HCT116 (cell line): Measurements from ENCODE around the gene ANKHD1. TPM values are rescaled to one million over a fixed set of nuclear protein-coding genes. Genes with fewer than 3 reads are reported as not detected.

ENCODE experiments used
- ATAC-seq: fragments of 200-7000 bp; cut with Tn5 transposase; 2 replicates; pipeline ENCODE4 v1.9.1; 2020; ENCODE audit warnings: mild to moderate bottlenecking, moderate library complexity
- BruUV-seq: library from RNA; stranded (reverse); fragments of 400-500 nt; replicated peaks from 2 replicates; lab custom pipeline; 2021; lab: Mats Ljungman, UMichigan
- CTCF ChIA-PET: fragments of 300-600 bp; sonication (Branson Sonifier 250); formaldehyde crosslinking; loops from one replicate; lab custom pipeline; 2021; ENCODE audit warnings: antibody characterized with exemption; lab: Charles Lee
- POLR2A ChIA-PET: fragments of 300-600, 350-600 bp; sonication (Branson Sonifier 250); formaldehyde crosslinking; loops from one replicate; lab custom pipeline; 2021; ENCODE audit warnings: antibody characterized with exemption; lab: Charles Lee
- RAD21 ChIA-PET, 2 experiments: fragments of 300-600 bp; sonication (Branson Sonifier 250); formaldehyde crosslinking; loops; one replicate each; lab custom pipeline; 2023; ENCODE audit warnings: low total read pairs in 2 of 2; ENCODE audit not compliant: uncharacterized antibody in 2 of 2, unreplicated experiment in 2 of 2, low non-redundant PET in 1 of 2; lab: Charles Lee
- DNase-seq: peaks from one replicate; pipeline ENCODE4 v3.0.0-alpha.2; 2010; ENCODE audit warnings: low read depth, low spot score
- H2AFZ ChIP-seq: fragments of 200-600 bp; shearing (Covaris generic), sonication (generic); 2 replicates; pipeline ENCODE4 v1.6.1; 2017; ENCODE audit warnings: low read depth, mixed run types, mixed read lengths, antibody characterized with exemption, low read length; ENCODE audit not compliant: poor library complexity, severe bottlenecking
- H3K27ac ChIP-seq: 2 replicates; pipeline ENCODE4 v1.5.1; 2012; ENCODE audit warnings: low read depth, low read length
- H3K27me3 ChIP-seq: fragments of 200-600 bp; sonication (generic); 2 replicates; pipeline ENCODE4 v1.6.1; 2016; ENCODE audit warnings: mixed run types, low read length, mixed read lengths; ENCODE audit not compliant: insufficient read depth
- H3K36me3 ChIP-seq, 2 experiments: fragments of 200-500 bp in 1 of 2; fragments of 200-600 bp in 1 of 2; sonication (Bioruptor generic) in 1 of 2; sonication (generic) in 1 of 2; 2 replicates each; pipeline versions ENCODE4 v1.5.1 to v1.6.1; 2014 to 2016; ENCODE audit warnings: low read length in 2 of 2, inconsistent platforms in 1 of 2, mixed read lengths in 1 of 2, mixed run types in 1 of 2; ENCODE audit not compliant: insufficient read depth in 2 of 2, control insufficient read depth in 1 of 2
- H3K4me1 ChIP-seq, 2 experiments: fragments of 200-600 bp in 1 of 2; sonication (generic) in 1 of 2; 2 replicates each; pipeline versions ENCODE4 v1.5.1 to v1.6.1; 2012 to 2017; ENCODE audit warnings: low read length in 2 of 2, inconsistent platforms in 1 of 2, mild to moderate bottlenecking in 1 of 2, mixed read lengths in 1 of 2, mixed run types in 1 of 2, moderate library complexity in 1 of 2; ENCODE audit not compliant: insufficient read depth in 2 of 2, control insufficient read depth in 1 of 2
- H3K4me2 ChIP-seq: fragments of 200-600 bp; sonication (generic); 2 replicates; pipeline ENCODE4 v1.6.1; 2017; ENCODE audit warnings: mixed run types, low read length, mixed read lengths
- H3K4me3 ChIP-seq, 2 experiments: fragments of 200-600 bp in 1 of 2; sonication (generic) in 1 of 2; replicated peaks in 1 of 2; 2 replicates each; pipeline ENCODE4 v1.5.1; 2011 to 2016; ENCODE audit warnings: low read length in 2 of 2, control low read depth in 1 of 2, low read depth in 1 of 2, mild to moderate bottlenecking in 1 of 2, mixed read lengths in 1 of 2, mixed run types in 1 of 2
- H3K79me2 ChIP-seq: fragments of 200-600 bp; sonication (generic); 2 replicates; pipeline ENCODE4 v1.6.1; 2017; ENCODE audit warnings: mild to moderate bottlenecking, mixed run types, low read length, moderate library complexity, mixed read lengths; ENCODE audit not compliant: insufficient read depth
- H3K9ac ChIP-seq: fragments of 200-600 bp; sonication (generic); 2 replicates; pipeline ENCODE4 v1.6.1; 2016; ENCODE audit warnings: low read length, mixed read lengths
- H3K9me2 ChIP-seq: fragments of 200-600 bp; sonication (generic), shearing (Covaris generic); 2 replicates; pipeline ENCODE4 v1.6.1; 2017; ENCODE audit warnings: mixed run types, mild to moderate bottlenecking, moderate library complexity; ENCODE audit not compliant: insufficient read depth
- H3K9me3 ChIP-seq, 2 experiments: fragments of 200-500 bp in 1 of 2; fragments of 200-600 bp in 1 of 2; sonication (Bioruptor generic) in 1 of 2; sonication (generic) in 1 of 2; 2 replicates each; pipeline ENCODE4 v1.6.1; 2014 to 2017; ENCODE audit warnings: low read length in 2 of 2, mixed read lengths in 2 of 2, inconsistent platforms in 1 of 2, low read depth in 1 of 2, mild to moderate bottlenecking in 1 of 2, mixed run types in 1 of 2, moderate library complexity in 1 of 2; ENCODE audit not compliant: control insufficient read depth in 1 of 2, insufficient read depth in 1 of 2
- H4K20me1 ChIP-seq: fragments of 200-600 bp; sonication (generic), shearing (Covaris generic); 2 replicates; pipeline ENCODE4 v1.6.1; 2017; ENCODE audit warnings: mixed run types, mild to moderate bottlenecking, moderate library complexity; ENCODE audit not compliant: insufficient read depth
- CBX3 ChIP-seq: IDR thresholded peaks from 2 replicates; pipeline ENCODE4 v1.6.1; 2012; ENCODE audit warnings: low read depth
- ELF1 ChIP-seq: IDR thresholded peaks from 2 replicates; pipeline ENCODE4 v1.6.1; 2012; ENCODE audit warnings: low read depth, borderline replicate concordance
- EZH2 ChIP-seq: fragments of 200-600 bp; sonication (generic); IDR thresholded peaks from 2 replicates; pipeline ENCODE4 v1.6.1; 2017; ENCODE audit warnings: antibody characterized with exemption, mixed run types
- POLR2AphosphoS5 ChIP-seq: IDR thresholded peaks from 2 replicates; pipeline ENCODE4 v1.6.1; 2011; ENCODE audit warnings: mild to moderate bottlenecking, low read depth, low read length, moderate library complexity
- RAD21 ChIP-seq: IDR thresholded peaks from 2 replicates; pipeline ENCODE4 v1.6.1; 2012; ENCODE audit warnings: low read depth, mild to moderate bottlenecking
- ZFX ChIP-seq: fragments of 450-650 bp; IDR thresholded peaks from 2 replicates; pipeline ENCODE4 v1.6.1; 2017
- ZNF274 ChIP-seq: fragments of 200-500 bp; sonication (Bioruptor generic); IDR thresholded peaks from 2 replicates; pipeline ENCODE4 v1.6.1; 2014; ENCODE audit warnings: mild to moderate bottlenecking, low read depth, low read length, inconsistent platforms
- intact Hi-C: fragments of 100-400 bp; cut with micrococcal nuclease; formaldehyde crosslinking; loops from 2 replicates; pipeline ENCODE4 v1.10.0; 2022
- total RNA-seq: library from RNA; stranded (reverse); gene quantifications from one replicate; pipeline ENCODE4 v1.2.1, GENCODE V29; 2021; ENCODE audit not compliant: unreplicated experiment
- TF ChIP-seq, protein P1 (sequence below): IDR thresholded peaks from 2 replicates; pipeline ENCODE4 v1.6.1; 2012
- TF ChIP-seq, protein P2 (sequence below), 3 experiments: fragments of 200-600 bp in 1 of 3; sonication (generic) in 1 of 3; IDR thresholded peaks in 2 of 3; conservative IDR thresholded peaks in 1 of 3; 2 replicates each; pipeline ENCODE4 v1.5.1; 2012 to 2017; ENCODE audit warnings: low read depth in 2 of 3, low read length in 2 of 3, antibody characterized with exemption in 1 of 3, borderline replicate concordance in 1 of 3, control low read depth in 1 of 3, mild to moderate bottlenecking in 1 of 3, mixed read lengths in 1 of 3, mixed run types in 1 of 3, moderate library complexity in 1 of 3; ENCODE audit not compliant: insufficient read depth in 1 of 3
- TF ChIP-seq, protein P3 (sequence below): IDR thresholded peaks from 2 replicates; pipeline ENCODE4 v1.6.1; 2012; ENCODE audit warnings: low read depth
- TF ChIP-seq, protein P4 (sequence below): IDR thresholded peaks from 2 replicates; pipeline ENCODE4 v1.6.1; 2011; ENCODE audit warnings: mild to moderate bottlenecking, low read length, moderate library complexity; ENCODE audit not compliant: insufficient replicate concordance; ENCODE audit errors: extremely low read depth
- TF ChIP-seq, protein P5 (sequence below): IDR thresholded peaks from 2 replicates; pipeline ENCODE4 v1.6.1; 2012

Gene ANKHD1
- total RNA-seq, 1 experiment from 2014 or later, result 80.8 TPM

DNA sequence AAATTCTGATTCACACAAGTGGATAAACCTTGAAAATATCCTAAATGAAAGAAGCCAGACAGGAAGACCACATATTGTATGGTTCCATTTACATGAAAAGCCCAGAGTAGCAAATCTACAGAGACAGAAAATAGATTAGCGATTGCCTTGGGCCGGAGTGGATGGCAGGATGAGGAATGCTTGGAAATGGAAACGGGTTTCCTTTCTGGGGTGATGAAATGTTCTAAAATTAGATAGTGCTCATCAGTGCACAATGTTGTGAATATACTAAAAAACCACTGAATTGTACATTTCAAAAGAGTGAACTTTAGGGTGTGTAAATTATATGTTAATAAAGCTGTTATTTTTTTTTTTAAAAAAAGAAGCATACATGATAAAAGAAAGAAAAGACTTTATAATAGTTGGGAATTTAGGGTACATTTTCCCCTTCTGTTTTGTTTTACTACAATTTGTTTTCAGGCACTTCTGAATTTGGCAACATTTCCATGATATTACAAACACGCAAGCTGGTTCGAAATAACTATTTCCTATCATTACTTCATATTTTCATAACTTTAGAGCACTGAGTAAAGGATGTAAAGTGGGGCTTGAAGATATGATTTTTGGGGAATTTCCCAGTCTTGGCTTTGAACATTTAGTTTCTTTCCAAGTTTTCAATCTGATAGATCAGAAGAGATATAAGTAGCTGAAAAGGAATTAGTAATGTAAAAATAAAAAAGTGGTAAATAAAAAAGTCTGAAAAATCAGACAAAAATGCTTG is 186.9 kb downstream of the ANKHD1 start:
- ATAC-seq, result no peak
- no TSS peak for BruUV-seq

More for the DNA sequence above, 186.9 kb downstream of the ANKHD1 start:
- H3K4me2 ChIP-seq, result no peak overlapping the region
- H3K36me3 ChIP-seq, result no peaks in the 10 kb centered on the region
- no peaks in the 10 kb centered on the region for H3K79me2 ChIP-seq
- no peak overlapping the region for H3K27ac ChIP-seq
- H4K20me1 ChIP-seq, result no peaks in the 10 kb centered on the region
- DNase-seq, result no peak
- no peak overlapping the region for H3K9ac ChIP-seq
- RAD21 ChIA-PET, result no interaction called here
- POLR2A ChIA-PET, result no interaction called here
- TF ChIP-seq RAD21 (no peak), POLR2AphosphoS5 (no peak), ZFX (no peak), ELF1 (no peak), ZNF274 (no peak), CBX3 (no peak), EZH2 (no peak)
- TF ChIP-seq, protein P1, sequence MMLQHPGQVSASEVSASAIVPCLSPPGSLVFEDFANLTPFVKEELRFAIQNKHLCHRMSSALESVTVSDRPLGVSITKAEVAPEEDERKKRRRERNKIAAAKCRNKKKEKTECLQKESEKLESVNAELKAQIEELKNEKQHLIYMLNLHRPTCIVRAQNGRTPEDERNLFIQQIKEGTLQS, result no peak
- TF ChIP-seq, protein P2, sequence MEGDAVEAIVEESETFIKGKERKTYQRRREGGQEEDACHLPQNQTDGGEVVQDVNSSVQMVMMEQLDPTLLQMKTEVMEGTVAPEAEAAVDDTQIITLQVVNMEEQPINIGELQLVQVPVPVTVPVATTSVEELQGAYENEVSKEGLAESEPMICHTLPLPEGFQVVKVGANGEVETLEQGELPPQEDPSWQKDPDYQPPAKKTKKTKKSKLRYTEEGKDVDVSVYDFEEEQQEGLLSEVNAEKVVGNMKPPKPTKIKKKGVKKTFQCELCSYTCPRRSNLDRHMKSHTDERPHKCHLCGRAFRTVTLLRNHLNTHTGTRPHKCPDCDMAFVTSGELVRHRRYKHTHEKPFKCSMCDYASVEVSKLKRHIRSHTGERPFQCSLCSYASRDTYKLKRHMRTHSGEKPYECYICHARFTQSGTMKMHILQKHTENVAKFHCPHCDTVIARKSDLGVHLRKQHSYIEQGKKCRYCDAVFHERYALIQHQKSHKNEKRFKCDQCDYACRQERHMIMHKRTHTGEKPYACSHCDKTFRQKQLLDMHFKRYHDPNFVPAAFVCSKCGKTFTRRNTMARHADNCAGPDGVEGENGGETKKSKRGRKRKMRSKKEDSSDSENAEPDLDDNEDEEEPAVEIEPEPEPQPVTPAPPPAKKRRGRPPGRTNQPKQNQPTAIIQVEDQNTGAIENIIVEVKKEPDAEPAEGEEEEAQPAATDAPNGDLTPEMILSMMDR (IDR thresholded peaks at IDR 0.05 in 2 of 3, conservative IDR thresholded peaks at IDR 0.05 in 1 of 3; ENCODE audit: borderline replicate concordance in 1 of 3, insufficient read depth in 1 of 3, low read depth in 2 of 3, low read length in 2 of 3), result no peak
- TF ChIP-seq, protein P3, sequence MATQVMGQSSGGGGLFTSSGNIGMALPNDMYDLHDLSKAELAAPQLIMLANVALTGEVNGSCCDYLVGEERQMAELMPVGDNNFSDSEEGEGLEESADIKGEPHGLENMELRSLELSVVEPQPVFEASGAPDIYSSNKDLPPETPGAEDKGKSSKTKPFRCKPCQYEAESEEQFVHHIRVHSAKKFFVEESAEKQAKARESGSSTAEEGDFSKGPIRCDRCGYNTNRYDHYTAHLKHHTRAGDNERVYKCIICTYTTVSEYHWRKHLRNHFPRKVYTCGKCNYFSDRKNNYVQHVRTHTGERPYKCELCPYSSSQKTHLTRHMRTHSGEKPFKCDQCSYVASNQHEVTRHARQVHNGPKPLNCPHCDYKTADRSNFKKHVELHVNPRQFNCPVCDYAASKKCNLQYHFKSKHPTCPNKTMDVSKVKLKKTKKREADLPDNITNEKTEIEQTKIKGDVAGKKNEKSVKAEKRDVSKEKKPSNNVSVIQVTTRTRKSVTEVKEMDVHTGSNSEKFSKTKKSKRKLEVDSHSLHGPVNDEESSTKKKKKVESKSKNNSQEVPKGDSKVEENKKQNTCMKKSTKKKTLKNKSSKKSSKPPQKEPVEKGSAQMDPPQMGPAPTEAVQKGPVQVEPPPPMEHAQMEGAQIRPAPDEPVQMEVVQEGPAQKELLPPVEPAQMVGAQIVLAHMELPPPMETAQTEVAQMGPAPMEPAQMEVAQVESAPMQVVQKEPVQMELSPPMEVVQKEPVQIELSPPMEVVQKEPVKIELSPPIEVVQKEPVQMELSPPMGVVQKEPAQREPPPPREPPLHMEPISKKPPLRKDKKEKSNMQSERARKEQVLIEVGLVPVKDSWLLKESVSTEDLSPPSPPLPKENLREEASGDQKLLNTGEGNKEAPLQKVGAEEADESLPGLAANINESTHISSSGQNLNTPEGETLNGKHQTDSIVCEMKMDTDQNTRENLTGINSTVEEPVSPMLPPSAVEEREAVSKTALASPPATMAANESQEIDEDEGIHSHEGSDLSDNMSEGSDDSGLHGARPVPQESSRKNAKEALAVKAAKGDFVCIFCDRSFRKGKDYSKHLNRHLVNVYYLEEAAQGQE, result no peak
- TF ChIP-seq, protein P4, sequence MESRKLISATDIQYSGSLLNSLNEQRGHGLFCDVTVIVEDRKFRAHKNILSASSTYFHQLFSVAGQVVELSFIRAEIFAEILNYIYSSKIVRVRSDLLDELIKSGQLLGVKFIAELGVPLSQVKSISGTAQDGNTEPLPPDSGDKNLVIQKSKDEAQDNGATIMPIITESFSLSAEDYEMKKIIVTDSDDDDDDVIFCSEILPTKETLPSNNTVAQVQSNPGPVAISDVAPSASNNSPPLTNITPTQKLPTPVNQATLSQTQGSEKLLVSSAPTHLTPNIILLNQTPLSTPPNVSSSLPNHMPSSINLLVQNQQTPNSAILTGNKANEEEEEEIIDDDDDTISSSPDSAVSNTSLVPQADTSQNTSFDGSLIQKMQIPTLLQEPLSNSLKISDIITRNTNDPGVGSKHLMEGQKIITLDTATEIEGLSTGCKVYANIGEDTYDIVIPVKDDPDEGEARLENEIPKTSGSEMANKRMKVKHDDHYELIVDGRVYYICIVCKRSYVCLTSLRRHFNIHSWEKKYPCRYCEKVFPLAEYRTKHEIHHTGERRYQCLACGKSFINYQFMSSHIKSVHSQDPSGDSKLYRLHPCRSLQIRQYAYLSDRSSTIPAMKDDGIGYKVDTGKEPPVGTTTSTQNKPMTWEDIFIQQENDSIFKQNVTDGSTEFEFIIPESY, result no peak
- TF ChIP-seq, protein P5, sequence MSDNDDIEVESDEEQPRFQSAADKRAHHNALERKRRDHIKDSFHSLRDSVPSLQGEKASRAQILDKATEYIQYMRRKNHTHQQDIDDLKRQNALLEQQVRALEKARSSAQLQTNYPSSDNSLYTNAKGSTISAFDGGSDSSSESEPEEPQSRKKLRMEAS, result no peak
- no peaks in the 10 kb centered on the region for H3K9me2 ChIP-seq
- intact Hi-C loops, result no loop called here
- no peak overlapping the region for H2AFZ ChIP-seq
- no peaks in the 10 kb centered on the region for H3K27me3 ChIP-seq
- no peaks in the 10 kb centered on the region; a peak in 1 of 4 replicates for H3K4me1 ChIP-seq
- CTCF ChIA-PET, result no interaction called here
- no peak overlapping the region for H3K4me3 ChIP-seq
- H3K9me3 ChIP-seq, result no peaks in the 10 kb centered on the region
